22Rv1 (cell line): ENCODE results near the gene NEMP1.

Source experiments
- ZFX ChIP-seq: fragments of 450-650 bp; IDR thresholded peaks from 2 replicates; pipeline ENCODE4 v1.6.1; 2017; ENCODE audit warnings: antibody characterized with exemption, borderline replicate concordance
- TF ChIP-seq, protein P1 (sequence below): fragments of 450-650 bp; IDR thresholded peaks from 2 replicates; pipeline ENCODE4 v1.5.1; 2017; ENCODE audit warnings: mild to moderate bottlenecking

DNA sequence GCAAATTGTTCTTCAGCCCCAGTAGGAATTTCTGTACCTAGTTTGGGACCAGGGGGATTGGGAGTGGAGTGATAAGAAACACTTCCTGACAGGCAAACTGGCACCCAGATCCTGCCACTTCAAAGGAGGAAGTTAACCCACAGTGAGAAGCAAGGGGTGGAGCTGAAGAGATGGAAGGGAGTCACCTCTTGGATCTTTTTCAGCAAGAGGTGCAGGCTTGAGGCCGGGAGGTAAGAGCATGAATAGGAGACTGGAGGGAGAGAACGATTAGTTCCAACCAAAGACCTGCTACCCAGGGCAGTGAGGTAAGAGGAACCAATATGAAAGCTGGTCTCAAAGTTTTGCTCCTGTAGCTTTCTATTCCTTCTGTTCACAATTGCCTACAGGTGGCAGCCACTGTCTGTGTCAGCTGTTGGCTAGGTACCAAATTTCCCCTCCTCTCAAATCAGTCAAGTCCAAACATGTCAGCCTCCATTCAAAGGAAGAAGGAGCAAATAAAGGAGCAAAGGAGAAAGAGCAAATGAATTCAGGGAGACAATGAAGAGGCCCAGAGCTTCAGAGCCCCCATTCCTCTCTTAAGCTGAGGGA is 47.4 kb downstream of the NEMP1 start:
- TF ChIP-seq, protein P1, sequence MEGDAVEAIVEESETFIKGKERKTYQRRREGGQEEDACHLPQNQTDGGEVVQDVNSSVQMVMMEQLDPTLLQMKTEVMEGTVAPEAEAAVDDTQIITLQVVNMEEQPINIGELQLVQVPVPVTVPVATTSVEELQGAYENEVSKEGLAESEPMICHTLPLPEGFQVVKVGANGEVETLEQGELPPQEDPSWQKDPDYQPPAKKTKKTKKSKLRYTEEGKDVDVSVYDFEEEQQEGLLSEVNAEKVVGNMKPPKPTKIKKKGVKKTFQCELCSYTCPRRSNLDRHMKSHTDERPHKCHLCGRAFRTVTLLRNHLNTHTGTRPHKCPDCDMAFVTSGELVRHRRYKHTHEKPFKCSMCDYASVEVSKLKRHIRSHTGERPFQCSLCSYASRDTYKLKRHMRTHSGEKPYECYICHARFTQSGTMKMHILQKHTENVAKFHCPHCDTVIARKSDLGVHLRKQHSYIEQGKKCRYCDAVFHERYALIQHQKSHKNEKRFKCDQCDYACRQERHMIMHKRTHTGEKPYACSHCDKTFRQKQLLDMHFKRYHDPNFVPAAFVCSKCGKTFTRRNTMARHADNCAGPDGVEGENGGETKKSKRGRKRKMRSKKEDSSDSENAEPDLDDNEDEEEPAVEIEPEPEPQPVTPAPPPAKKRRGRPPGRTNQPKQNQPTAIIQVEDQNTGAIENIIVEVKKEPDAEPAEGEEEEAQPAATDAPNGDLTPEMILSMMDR: no peak
- TF ChIP-seq ZFX: no peak
